Sigmoid colon (tissue), 4 donors: ENCODE data around the gene METTL8.

Experiments used
- CTCF ChIP-seq, 4 experiments: fragments of 450-650 bp in 3 of 4; fragments of 200-600 bp in 1 of 4; IDR thresholded peaks; one replicate each; pipeline ENCODE4 v1.5.1; 2016 to 2019; ENCODE audit warnings: antibody characterized with exemption in 4 of 4, mild to moderate bottlenecking in 3 of 4, moderate library complexity in 2 of 4
- EP300 ChIP-seq, 4 donors: sonication (generic); formaldehyde crosslinking; IDR thresholded peaks; one replicate each; pipeline ENCODE4 v1.6.1; 2017; ENCODE audit warnings: antibody characterized with exemption in 4 of 4

GRCh38 chr2:171348056-171348455 lies 85.7 kb downstream of the METTL8 start:
- TF ChIP-seq EP300 (IDR thresholded peaks at IDR 0.05) (no peak), CTCF (IDR thresholded peaks at IDR 0.05) (no peak)
